OCI-LY7 (cell line): ENCODE data around the gene FCHSD2. TPM values are rescaled to one million over a fixed set of nuclear protein-coding genes. Genes with fewer than 3 reads are reported as not detected.

Source experiments
- BruUV-seq: library from RNA; stranded (reverse); fragments of 400-500 nt; replicated peaks from 2 replicates; lab custom pipeline; 2021; lab: Mats Ljungman, UMichigan
- CTCF ChIA-PET: fragments of 300-600 bp; sonication (Branson Sonifier 250); formaldehyde crosslinking; loops from one replicate; lab custom pipeline; 2022; ENCODE audit warnings: antibody characterized with exemption; ENCODE audit not compliant: unreplicated experiment; lab: Charles Lee
- POLR2A ChIA-PET: fragments of 300-600 bp; sonication (Branson Sonifier 250); formaldehyde crosslinking; loops from one replicate; lab custom pipeline; 2022; ENCODE audit warnings: antibody characterized with exemption; lab: Charles Lee
- DNase-seq: peaks from one replicate; pipeline ENCODE4 v3.0.0-alpha.2; 2015; ENCODE audit warnings: low spot score
- H2AFZ ChIP-seq: fragments of 200-600 bp; sonication (generic), shearing (Covaris generic); 2 replicates; pipeline ENCODE4 v1.6.1; 2014; ENCODE audit warnings: mild to moderate bottlenecking, antibody characterized with exemption, low read length, moderate library complexity
- H3K27ac ChIP-seq: fragments of 200-600 bp; sonication (generic); 2 replicates; pipeline ENCODE4 v1.5.1; 2014; ENCODE audit warnings: mixed run types, low read depth, mild to moderate bottlenecking, moderate library complexity, low read length, inconsistent platforms; ENCODE audit not compliant: poor library complexity, severe bottlenecking
- H3K36me3 ChIP-seq: fragments of 200-600 bp; sonication (generic); 2 replicates; pipeline ENCODE4 v1.6.1; 2014; ENCODE audit warnings: mild to moderate bottlenecking, antibody characterized with exemption, low read length, moderate library complexity, mixed read lengths; ENCODE audit not compliant: insufficient read depth
- H3K4me1 ChIP-seq: fragments of 200-600 bp; sonication (generic); 2 replicates; pipeline ENCODE4 v1.5.1; 2014; ENCODE audit warnings: mild to moderate bottlenecking, low read length; ENCODE audit not compliant: insufficient read depth, poor library complexity, severe bottlenecking
- H3K4me2 ChIP-seq: fragments of 200-600 bp; sonication (generic); 2 replicates; pipeline ENCODE4 v1.6.1; 2014; ENCODE audit warnings: mild to moderate bottlenecking, low read length
- H3K4me3 ChIP-seq: fragments of 200-600 bp; sonication (generic); 2 replicates; pipeline ENCODE4 v1.5.1; 2014; ENCODE audit warnings: mild to moderate bottlenecking, low read depth, low read length; ENCODE audit not compliant: poor library complexity, severe bottlenecking
- H3K79me2 ChIP-seq: fragments of 200-600 bp; sonication (generic); 2 replicates; pipeline ENCODE4 v1.6.1; 2016; ENCODE audit warnings: low read depth, mild to moderate bottlenecking, low read length, moderate library complexity, mixed read lengths; ENCODE audit not compliant: insufficient read depth
- H3K9me2 ChIP-seq: fragments of 200-600 bp; sonication (generic); 2 replicates; pipeline ENCODE4 v1.6.1; 2016; ENCODE audit warnings: mild to moderate bottlenecking, low read length, mixed read lengths; ENCODE audit not compliant: insufficient read depth
- H3K9me3 ChIP-seq: fragments of 200-600 bp; sonication (generic); 2 replicates; pipeline ENCODE4 v1.6.1; 2014; ENCODE audit warnings: mild to moderate bottlenecking, mixed run types, low read length, mixed read lengths
- H4K20me1 ChIP-seq: fragments of 200-600 bp; sonication (generic); 2 replicates; pipeline ENCODE4 v1.6.1; 2014; ENCODE audit warnings: mild to moderate bottlenecking, antibody characterized with exemption, low read length, moderate library complexity, mixed read lengths; ENCODE audit not compliant: insufficient read depth
- EZH2phosphoT487 ChIP-seq: fragments of 200-600 bp; sonication (generic); IDR thresholded peaks from 2 replicates; pipeline ENCODE4 v1.6.1; 2018; ENCODE audit warnings: low read depth, borderline replicate concordance, mild to moderate bottlenecking, mixed run types, antibody characterized with exemption, low read length, moderate library complexity, mixed read lengths
- intact Hi-C: fragments of 100-400 bp; cut with micrococcal nuclease; formaldehyde crosslinking; loops from one replicate; pipeline ENCODE4 v1.10.0; 2022; ENCODE audit not compliant: unreplicated experiment
- total RNA-seq, 2 experiments: library from RNA; depleted of rRNA in 1 of 2; stranded (reverse); fragments of >200 nt in 1 of 2; shearing (Covaris generic) in 1 of 2; gene quantifications; 2 replicates each; pipeline ENCODE4 v1.2.3, GENCODE V29; 2014 to 2022
- TF ChIP-seq, protein P1 (sequence below): fragments of 200-600 bp; sonication (generic); conservative IDR thresholded peaks from 2 replicates; pipeline ENCODE4 v1.5.1; 2014; ENCODE audit warnings: mild to moderate bottlenecking, antibody characterized with exemption, low read length, moderate library complexity, mixed read lengths

The FCHSD2 gene
- total RNA-seq, 2 experiments from 2014 or later = 39.0 to 147 TPM

DNA sequence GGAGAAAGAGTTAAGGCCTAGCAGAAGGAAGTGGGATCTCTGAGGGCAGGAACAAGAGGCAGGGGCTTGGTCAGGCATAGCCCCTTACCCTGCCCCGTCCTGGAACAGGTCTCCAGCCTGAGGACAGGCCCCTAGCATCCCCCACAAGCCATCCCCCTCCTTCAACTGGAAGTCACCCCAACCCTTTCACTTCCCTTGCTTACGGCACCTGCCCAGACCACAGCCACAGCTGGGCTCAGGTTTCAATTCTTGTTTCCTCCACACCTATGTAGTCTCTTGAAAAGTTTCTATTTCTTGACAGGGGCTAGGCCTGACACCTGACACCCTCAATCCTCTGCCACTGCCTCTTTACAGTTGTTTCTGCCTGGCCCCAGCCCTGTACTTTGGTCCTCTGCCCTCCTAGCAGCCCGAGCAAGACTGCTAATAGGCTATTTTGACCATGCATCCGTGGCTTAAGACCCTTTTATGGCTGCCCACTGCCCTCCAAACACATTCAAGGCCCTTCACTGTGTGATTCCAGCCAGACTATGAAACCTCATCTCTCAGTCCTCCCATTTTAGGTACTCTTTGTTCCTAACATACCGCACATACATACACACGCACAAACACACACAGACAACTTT lies 10.9 kb upstream of the FCHSD2 start:
- peak; percentile 98 for DNase-seq
- no peak for TF ChIP-seq EZH2phosphoT487
- TF ChIP-seq, protein P1, sequence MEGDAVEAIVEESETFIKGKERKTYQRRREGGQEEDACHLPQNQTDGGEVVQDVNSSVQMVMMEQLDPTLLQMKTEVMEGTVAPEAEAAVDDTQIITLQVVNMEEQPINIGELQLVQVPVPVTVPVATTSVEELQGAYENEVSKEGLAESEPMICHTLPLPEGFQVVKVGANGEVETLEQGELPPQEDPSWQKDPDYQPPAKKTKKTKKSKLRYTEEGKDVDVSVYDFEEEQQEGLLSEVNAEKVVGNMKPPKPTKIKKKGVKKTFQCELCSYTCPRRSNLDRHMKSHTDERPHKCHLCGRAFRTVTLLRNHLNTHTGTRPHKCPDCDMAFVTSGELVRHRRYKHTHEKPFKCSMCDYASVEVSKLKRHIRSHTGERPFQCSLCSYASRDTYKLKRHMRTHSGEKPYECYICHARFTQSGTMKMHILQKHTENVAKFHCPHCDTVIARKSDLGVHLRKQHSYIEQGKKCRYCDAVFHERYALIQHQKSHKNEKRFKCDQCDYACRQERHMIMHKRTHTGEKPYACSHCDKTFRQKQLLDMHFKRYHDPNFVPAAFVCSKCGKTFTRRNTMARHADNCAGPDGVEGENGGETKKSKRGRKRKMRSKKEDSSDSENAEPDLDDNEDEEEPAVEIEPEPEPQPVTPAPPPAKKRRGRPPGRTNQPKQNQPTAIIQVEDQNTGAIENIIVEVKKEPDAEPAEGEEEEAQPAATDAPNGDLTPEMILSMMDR = no peak
- Histone ChIP-seq H3K4me2 (peak overlapping the region; percentile 76), H2AFZ (no peak overlapping the region), H3K4me3 (peak overlapping the region; percentile 51), H4K20me1 (no peaks in the 10 kb centered on the region), H3K4me1 (peaks cover 98% of the 10 kb centered on the region), H3K79me2 (no peaks in the 10 kb centered on the region), H3K9me3 (no peaks in the 10 kb centered on the region), H3K9me2 (no peaks in the 10 kb centered on the region), H3K36me3 (0 out of 2 replicates have a peak, but pooled peaks cover 4% of the 10 kb centered on the region), H3K27ac (peak overlapping the region; percentile 98)
- ChIA-PET POLR2A (interaction anchor here (1.0 to 15.8 kb wide), 7 partner anchors 9 to 104 kb away, joined by 5 to 136 read pairs (median 10); partner anchors contain the start of gene FCHSD2), CTCF (interaction anchor here (0.6 to 3.0 kb wide), 2 partner anchors 24 to 83 kb away, joined by 3 to 17 read pairs; no protein-coding TSS in a partner anchor)
- no TSS peak for BruUV-seq
- intact Hi-C loops = loop anchor here (1.0 to 10.0 kb wide), 4 partner anchors 10 to 931 kb away; partner anchors contain the start of genes INPPL1 and UCP2

DNA sequence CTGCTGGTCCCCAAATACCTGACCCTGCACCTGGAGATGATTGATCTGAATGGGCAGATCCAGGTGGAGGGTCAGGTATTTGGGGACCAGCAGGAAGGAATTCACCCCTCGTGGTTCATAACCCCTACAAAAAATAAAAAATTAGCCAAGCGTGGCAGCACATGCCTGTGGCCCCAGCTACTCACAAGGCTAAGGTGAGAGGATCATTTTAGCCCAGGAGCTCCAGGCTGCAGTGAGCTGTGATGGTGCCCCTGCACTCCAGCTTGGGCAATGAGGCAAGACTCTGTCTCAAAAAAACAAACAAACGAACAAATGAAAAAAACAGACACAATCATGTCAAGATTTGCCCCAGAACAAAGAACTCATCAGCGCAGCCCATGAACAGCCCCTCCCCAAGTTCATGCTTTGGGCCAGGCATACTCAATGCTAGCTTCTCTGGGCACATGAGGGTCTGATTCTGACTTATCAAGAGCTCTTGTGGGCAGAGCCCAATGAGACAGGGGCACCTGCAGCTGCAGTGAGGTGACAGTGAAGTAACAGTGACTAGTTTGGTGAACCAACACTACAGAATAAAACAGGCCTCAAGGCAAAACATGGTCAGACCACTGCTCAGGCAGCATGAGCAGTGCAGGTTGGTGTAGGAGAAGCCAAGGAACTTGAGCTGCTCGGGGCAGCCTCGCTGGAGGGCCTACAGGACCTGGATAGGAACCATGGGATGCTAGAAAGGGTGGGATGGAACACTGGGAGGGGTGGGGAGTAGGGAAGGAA lies 10.2 kb upstream of the FCHSD2 start:
- DNase-seq = peak; percentile 92
- Histone ChIP-seq H3K9me2 (no peaks in the 10 kb centered on the region), H3K27ac (peak overlapping the region; percentile 98), H3K9me3 (no peaks in the 10 kb centered on the region), H3K4me3 (peak overlapping the region; percentile 43), H3K4me2 (peak overlapping the region; percentile 67), H3K4me1 (peaks cover 98% of the 10 kb centered on the region), H3K79me2 (no peaks in the 10 kb centered on the region), H3K36me3 (0 out of 2 replicates have a peak, but pooled peaks cover 4% of the 10 kb centered on the region), H2AFZ (no peak overlapping the region), H4K20me1 (no peaks in the 10 kb centered on the region)
- intact Hi-C loops = loop anchor here (1.0 to 10.0 kb wide), 4 partner anchors 9 to 930 kb away; partner anchors contain the start of genes INPPL1 and UCP2
- CTCF ChIA-PET = interaction anchor here (0.6 to 3.0 kb wide), 4 partner anchors 8 to 84 kb away, joined by 3 to 17 read pairs (median 4); no protein-coding TSS in a partner anchor
- no peak for TF ChIP-seq EZH2phosphoT487
- TF ChIP-seq, protein P1 = no peak
- no TSS peak for BruUV-seq
- POLR2A ChIA-PET = interaction anchor here (0.6 to 15.8 kb wide), 7 partner anchors 8 to 214 kb away, joined by 3 to 136 read pairs (median 10); partner anchors contain the start of gene FCHSD2
